ENCODE measurements around the gene PLXNB1.

The PLXNB1 gene

DNA sequence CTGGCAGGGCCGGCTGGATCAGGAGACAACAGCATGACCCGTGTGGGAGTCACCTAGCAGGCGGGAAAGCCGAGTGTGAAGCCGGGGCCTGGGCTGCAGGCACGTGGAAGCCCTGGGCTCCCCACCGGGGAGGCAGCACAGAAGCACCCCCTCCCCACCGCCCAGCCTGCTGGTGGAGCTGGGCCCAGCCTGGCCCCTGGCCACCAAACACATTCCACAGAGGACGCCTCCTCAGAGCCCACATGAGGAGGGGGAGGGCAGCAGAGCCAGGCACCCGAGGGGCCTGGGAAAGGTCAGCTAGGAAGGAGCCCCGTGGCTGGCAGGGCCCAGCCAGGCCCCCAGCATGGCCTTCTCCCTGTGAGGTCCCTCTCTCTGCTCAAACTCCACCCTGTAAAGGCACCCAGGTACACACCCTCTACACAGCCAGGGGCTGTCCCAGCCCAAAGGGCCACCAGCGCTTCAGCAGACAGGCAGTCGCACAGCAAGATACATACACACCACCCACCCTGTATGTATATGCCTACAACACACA is 4.5 kb downstream of the PLXNB1 start:
- no peak overlapping the region for H3K27ac ChIP-seq (replicated peaks)
- TF ChIP-seq SPI1 (IDR thresholded peaks at IDR 0.05; ENCODE audit: borderline replicate concordance, low read depth) = no peak
- TF ChIP-seq, protein P1, sequence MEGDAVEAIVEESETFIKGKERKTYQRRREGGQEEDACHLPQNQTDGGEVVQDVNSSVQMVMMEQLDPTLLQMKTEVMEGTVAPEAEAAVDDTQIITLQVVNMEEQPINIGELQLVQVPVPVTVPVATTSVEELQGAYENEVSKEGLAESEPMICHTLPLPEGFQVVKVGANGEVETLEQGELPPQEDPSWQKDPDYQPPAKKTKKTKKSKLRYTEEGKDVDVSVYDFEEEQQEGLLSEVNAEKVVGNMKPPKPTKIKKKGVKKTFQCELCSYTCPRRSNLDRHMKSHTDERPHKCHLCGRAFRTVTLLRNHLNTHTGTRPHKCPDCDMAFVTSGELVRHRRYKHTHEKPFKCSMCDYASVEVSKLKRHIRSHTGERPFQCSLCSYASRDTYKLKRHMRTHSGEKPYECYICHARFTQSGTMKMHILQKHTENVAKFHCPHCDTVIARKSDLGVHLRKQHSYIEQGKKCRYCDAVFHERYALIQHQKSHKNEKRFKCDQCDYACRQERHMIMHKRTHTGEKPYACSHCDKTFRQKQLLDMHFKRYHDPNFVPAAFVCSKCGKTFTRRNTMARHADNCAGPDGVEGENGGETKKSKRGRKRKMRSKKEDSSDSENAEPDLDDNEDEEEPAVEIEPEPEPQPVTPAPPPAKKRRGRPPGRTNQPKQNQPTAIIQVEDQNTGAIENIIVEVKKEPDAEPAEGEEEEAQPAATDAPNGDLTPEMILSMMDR (IDR thresholded peaks at IDR 0.05; ENCODE audit: insufficient read depth, low read length) = no peak
- TF ChIP-seq GABPA (IDR thresholded peaks at IDR 0.05; ENCODE audit: low read depth) = no peak
- no peak for TF ChIP-seq REST (IDR thresholded peaks at IDR 0.05; ENCODE audit: insufficient replicate concordance, low read depth)
- TF ChIP-seq POLR2AphosphoS5 (IDR thresholded peaks at IDR 0.05; ENCODE audit: low read depth) = no peak
- no peak for DNase-seq (ENCODE audit: low read depth in 1 of 2, low spot score in 1 of 2)
- peaks cover 2% of the 10 kb centered on the region for H3K27me3 ChIP-seq (ENCODE audit: insufficient read depth, poor library complexity, severe bottlenecking)
- no peak overlapping the region for H3K4me3 ChIP-seq (replicated peaks; ENCODE audit: insufficient read depth, low read length)

DNA sequence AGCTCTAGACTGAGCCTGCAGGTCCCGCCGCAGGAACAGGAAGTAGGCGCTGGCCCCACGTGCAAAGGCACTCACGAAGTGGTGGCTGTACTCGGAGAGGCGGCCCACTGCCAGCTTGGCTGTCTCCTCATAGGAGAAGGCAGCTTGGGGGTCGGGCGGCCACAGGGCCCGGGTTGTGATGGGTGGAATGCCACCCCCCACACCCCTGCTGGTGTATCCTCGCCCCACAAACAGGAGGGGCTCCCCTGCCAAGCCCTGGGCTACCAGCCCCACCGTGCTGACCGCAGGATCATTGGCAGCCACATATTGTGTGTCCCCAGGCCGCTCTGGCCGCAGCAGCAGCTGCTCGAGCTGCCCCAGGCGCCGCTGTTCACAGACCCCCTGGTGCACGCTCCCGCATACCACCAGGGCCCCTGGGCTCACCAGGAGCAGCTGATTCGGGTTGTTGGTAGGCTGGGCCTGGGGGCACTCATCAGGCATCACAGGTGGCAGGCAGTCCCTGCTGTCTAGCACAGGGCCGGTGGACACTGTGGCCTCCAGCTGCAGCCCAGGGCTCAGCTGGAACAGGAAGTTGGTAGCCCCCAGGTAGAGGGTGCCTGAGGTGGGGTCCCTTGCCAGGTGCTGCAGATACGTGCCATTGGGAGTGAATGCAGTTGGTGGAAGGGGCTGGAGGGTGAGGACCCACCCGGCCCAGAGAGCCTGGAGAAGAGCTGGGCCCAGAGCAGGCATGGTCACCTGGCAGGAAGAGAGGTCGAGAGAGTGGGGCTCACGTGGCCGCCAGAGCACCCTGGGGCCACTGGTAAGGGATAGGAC is 5.8 kb downstream of the PLXNB1 start:
- Histone ChIP-seq H3K27ac (replicated peaks) (no peak overlapping the region), H3K4me3 (replicated peaks; ENCODE audit: insufficient read depth, low read length) (no peak overlapping the region), H3K27me3 (ENCODE audit: insufficient read depth, poor library complexity, severe bottlenecking) (peaks cover 2% of the 10 kb centered on the region)
- TF ChIP-seq, protein P1 (IDR thresholded peaks at IDR 0.05; ENCODE audit: insufficient read depth, low read length) = no peak
- no peak for TF ChIP-seq POLR2AphosphoS5 (IDR thresholded peaks at IDR 0.05; ENCODE audit: low read depth)
- TF ChIP-seq GABPA (IDR thresholded peaks at IDR 0.05; ENCODE audit: low read depth) = no peak
- TF ChIP-seq SPI1 (IDR thresholded peaks at IDR 0.05; ENCODE audit: borderline replicate concordance, low read depth) = no peak
- no peak for TF ChIP-seq REST (IDR thresholded peaks at IDR 0.05; ENCODE audit: insufficient replicate concordance, low read depth)
- DNase-seq (ENCODE audit: low read depth in 1 of 2, low spot score in 1 of 2) = peak in 1 of 2 experiments; percentile 41

DNA sequence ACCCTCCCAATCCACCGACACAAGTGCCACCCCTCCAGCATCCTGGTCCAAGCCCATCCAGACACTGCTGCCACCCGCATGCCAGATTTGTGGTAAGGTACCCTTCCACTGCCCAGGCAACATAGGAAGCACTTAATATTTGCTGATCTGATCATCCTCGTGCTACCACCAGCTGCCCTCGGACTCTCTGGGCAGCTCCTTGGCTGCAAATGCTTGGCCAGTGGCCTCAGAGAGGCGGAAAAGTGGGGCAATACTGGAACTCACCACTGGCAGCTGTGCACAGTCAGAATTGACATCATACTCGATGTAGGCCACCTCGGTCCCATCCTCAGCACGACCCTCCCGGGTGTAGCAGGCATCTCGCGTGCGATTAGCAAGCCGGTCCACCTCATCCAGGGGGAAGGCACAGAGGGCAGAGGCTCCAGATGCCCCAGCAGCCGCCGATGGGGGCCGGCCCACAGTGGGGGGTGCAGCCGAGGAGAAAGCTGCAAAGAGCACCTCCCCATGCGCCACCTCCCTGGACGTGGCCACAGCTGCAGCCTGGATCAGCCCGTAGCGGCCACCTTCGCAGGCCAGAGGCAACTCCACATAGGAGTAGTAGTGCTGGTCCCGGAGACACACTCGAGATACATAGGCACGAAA is 6.5 kb downstream of the PLXNB1 start:
- Histone ChIP-seq H3K27ac (replicated peaks) (no peak overlapping the region), H3K4me3 (replicated peaks; ENCODE audit: insufficient read depth, low read length) (no peak overlapping the region), H3K27me3 (ENCODE audit: insufficient read depth, poor library complexity, severe bottlenecking) (no peaks in the 10 kb centered on the region)
- TF ChIP-seq POLR2AphosphoS5 (IDR thresholded peaks at IDR 0.05; ENCODE audit: low read depth) (no peak), GABPA (IDR thresholded peaks at IDR 0.05; ENCODE audit: low read depth) (no peak), SPI1 (IDR thresholded peaks at IDR 0.05; ENCODE audit: borderline replicate concordance, low read depth) (no peak), REST (IDR thresholded peaks at IDR 0.05; ENCODE audit: insufficient replicate concordance, low read depth) (no peak)
- TF ChIP-seq, protein P1 (IDR thresholded peaks at IDR 0.05; ENCODE audit: insufficient read depth, low read length) = no peak
- no peak for DNase-seq (ENCODE audit: low read depth in 1 of 2, low spot score in 1 of 2)

All from HL-60 (cell line).